ENCODE data around the gene PCCA.

PCCA gene

GRCh38 chr13:100512422-100512821 lies 423.5 kb downstream of the PCCA start:
- DNase-seq (ENCODE audit: low read depth, low spot score): no peak
- peaks cover 57% of the 10 kb centered on the region for H3K27me3 ChIP-seq (ENCODE audit: insufficient read depth, insufficient read length)
- no peak overlapping the region for H3K4me3 ChIP-seq (ENCODE audit: insufficient read length, low read depth)
- TF ChIP-seq SUZ12 (IDR thresholded peaks at IDR 0.05; ENCODE audit: extremely low read depth, insufficient read depth, insufficient read length) (no peak), ZNF274 (IDR thresholded peaks at IDR 0.05; ENCODE audit: low read depth, low read length) (no peak), YY1 (IDR thresholded peaks at IDR 0.05; ENCODE audit: insufficient read depth, insufficient read length) (no peak)
- H3K9ac ChIP-seq (ENCODE audit: insufficient read length, low read depth): no peak overlapping the region
- H3K4me1 ChIP-seq (ENCODE audit: insufficient read depth, insufficient read length): peaks cover 5% of the 10 kb centered on the region
- H3K9me3 ChIP-seq (ENCODE audit: insufficient read depth, low read length): no peaks in the 10 kb centered on the region
- H3K36me3 ChIP-seq (ENCODE audit: insufficient read depth, insufficient read length, low read length): no peaks in the 10 kb centered on the region

- no peak for TF ChIP-seq SUZ12 (IDR thresholded peaks at IDR 0.05; ENCODE audit: extremely low read depth, insufficient read depth, insufficient read length)
- no peak overlapping the region for H3K9ac ChIP-seq (ENCODE audit: insufficient read length, low read depth)
- DNase-seq (ENCODE audit: low read depth, low spot score): no peak
- peaks cover 56% of the 10 kb centered on the region for H3K27me3 ChIP-seq (ENCODE audit: insufficient read depth, insufficient read length)
- H3K36me3 ChIP-seq (ENCODE audit: insufficient read depth, insufficient read length, low read length): no peaks in the 10 kb centered on the region
- H3K9me3 ChIP-seq (ENCODE audit: insufficient read depth, low read length): no peaks in the 10 kb centered on the region
- no peak overlapping the region for H3K4me3 ChIP-seq (ENCODE audit: insufficient read length, low read depth)
- H3K4me1 ChIP-seq (ENCODE audit: insufficient read depth, insufficient read length): peaks cover 8% of the 10 kb centered on the region
Measured at GRCh38 chr13:100513171-100513570, 424.3 kb downstream of the PCCA start.

- Histone ChIP-seq H3K27me3 (ENCODE audit: insufficient read depth, insufficient read length) (peaks cover 46% of the 10 kb centered on the region), H3K9me3 (ENCODE audit: insufficient read depth, low read length) (no peaks in the 10 kb centered on the region), H3K9ac (ENCODE audit: insufficient read length, low read depth) (no peak overlapping the region), H3K4me1 (ENCODE audit: insufficient read depth, insufficient read length) (peaks cover 9% of the 10 kb centered on the region), H3K4me3 (ENCODE audit: insufficient read length, low read depth) (no peak overlapping the region), H3K36me3 (ENCODE audit: insufficient read depth, insufficient read length, low read length) (no peaks in the 10 kb centered on the region)
- TF ChIP-seq SUZ12 (IDR thresholded peaks at IDR 0.05; ENCODE audit: extremely low read depth, insufficient read depth, insufficient read length): no peak
- TF ChIP-seq YY1 (IDR thresholded peaks at IDR 0.05; ENCODE audit: insufficient read depth, insufficient read length): no peak
- TF ChIP-seq ZNF274 (IDR thresholded peaks at IDR 0.05; ENCODE audit: low read depth, low read length): no peak
- DNase-seq (ENCODE audit: low read depth, low spot score): no peak
Measured at GRCh38 chr13:100513987-100514670, 425.2 kb downstream of the PCCA start.

- Histone ChIP-seq H3K4me1 (ENCODE audit: insufficient read depth, insufficient read length) (peaks cover 9% of the 10 kb centered on the region), H3K27me3 (ENCODE audit: insufficient read depth, insufficient read length) (peaks cover 44% of the 10 kb centered on the region), H3K9me3 (ENCODE audit: insufficient read depth, low read length) (no peaks in the 10 kb centered on the region), H3K4me3 (ENCODE audit: insufficient read length, low read depth) (no peak overlapping the region), H3K36me3 (ENCODE audit: insufficient read depth, insufficient read length, low read length) (no peaks in the 10 kb centered on the region), H3K9ac (ENCODE audit: insufficient read length, low read depth) (no peak overlapping the region)
- DNase-seq (ENCODE audit: low read depth, low spot score): peak; percentile 74
- TF ChIP-seq YY1 (IDR thresholded peaks at IDR 0.05; ENCODE audit: insufficient read depth, insufficient read length) (no peak), ZNF274 (IDR thresholded peaks at IDR 0.05; ENCODE audit: low read depth, low read length) (no peak), SUZ12 (IDR thresholded peaks at IDR 0.05; ENCODE audit: extremely low read depth, insufficient read depth, insufficient read length) (no peak)
Measured at GRCh38 chr13:100514788-100515409, 426.0 kb downstream of the PCCA start.

- Histone ChIP-seq H3K36me3 (ENCODE audit: insufficient read depth, insufficient read length, low read length) (no peaks in the 10 kb centered on the region), H3K4me3 (ENCODE audit: insufficient read length, low read depth) (no peak overlapping the region), H3K9ac (ENCODE audit: insufficient read length, low read depth) (no peak overlapping the region), H3K9me3 (ENCODE audit: insufficient read depth, low read length) (no peaks in the 10 kb centered on the region), H3K4me1 (ENCODE audit: insufficient read depth, insufficient read length) (peaks cover 9% of the 10 kb centered on the region), H3K27me3 (ENCODE audit: insufficient read depth, insufficient read length) (peaks cover 43% of the 10 kb centered on the region)
- no peak for DNase-seq (ENCODE audit: low read depth, low spot score)
- TF ChIP-seq SUZ12 (IDR thresholded peaks at IDR 0.05; ENCODE audit: extremely low read depth, insufficient read depth, insufficient read length) (no peak), ZNF274 (IDR thresholded peaks at IDR 0.05; ENCODE audit: low read depth, low read length) (no peak)
Measured at GRCh38 chr13:100515410-100515800, 426.5 kb downstream of the PCCA start.

GRCh38 chr13:100517135-100517534 lies 428.2 kb downstream of the PCCA start:
- no peak for TF ChIP-seq SUZ12 (IDR thresholded peaks at IDR 0.05; ENCODE audit: extremely low read depth, insufficient read depth, insufficient read length)
- no peak for TF ChIP-seq ZNF274 (IDR thresholded peaks at IDR 0.05; ENCODE audit: low read depth, low read length)
- no peak for TF ChIP-seq YY1 (IDR thresholded peaks at IDR 0.05; ENCODE audit: insufficient read depth, insufficient read length)
- DNase-seq (ENCODE audit: low read depth, low spot score): no peak
- H3K4me3 ChIP-seq (ENCODE audit: insufficient read length, low read depth): no peak overlapping the region
- peaks cover 26% of the 10 kb centered on the region for H3K27me3 ChIP-seq (ENCODE audit: insufficient read depth, insufficient read length)
- H3K4me1 ChIP-seq (ENCODE audit: insufficient read depth, insufficient read length): peaks cover 5% of the 10 kb centered on the region
- no peaks in the 10 kb centered on the region for H3K36me3 ChIP-seq (ENCODE audit: insufficient read depth, insufficient read length, low read length)
- H3K9me3 ChIP-seq (ENCODE audit: insufficient read depth, low read length): no peaks in the 10 kb centered on the region
- no peak overlapping the region for H3K9ac ChIP-seq (ENCODE audit: insufficient read length, low read depth)

GRCh38 chr13:100517728-100518127 lies 428.8 kb downstream of the PCCA start:
- H3K4me3 ChIP-seq (ENCODE audit: insufficient read length, low read depth): no peak overlapping the region
- H3K27me3 ChIP-seq (ENCODE audit: insufficient read depth, insufficient read length): peaks cover 20% of the 10 kb centered on the region
- no peak for DNase-seq (ENCODE audit: low read depth, low spot score)
- H3K4me1 ChIP-seq (ENCODE audit: insufficient read depth, insufficient read length): peaks cover 5% of the 10 kb centered on the region
- TF ChIP-seq ZNF274 (IDR thresholded peaks at IDR 0.05; ENCODE audit: low read depth, low read length): no peak
- TF ChIP-seq YY1 (IDR thresholded peaks at IDR 0.05; ENCODE audit: insufficient read depth, insufficient read length): no peak
- TF ChIP-seq SUZ12 (IDR thresholded peaks at IDR 0.05; ENCODE audit: extremely low read depth, insufficient read depth, insufficient read length): no peak
- H3K9me3 ChIP-seq (ENCODE audit: insufficient read depth, low read length): no peaks in the 10 kb centered on the region
- no peak overlapping the region for H3K9ac ChIP-seq (ENCODE audit: insufficient read length, low read depth)
- no peaks in the 10 kb centered on the region for H3K36me3 ChIP-seq (ENCODE audit: insufficient read depth, insufficient read length, low read length)
